OCI-LY7 (cell line): Measurements from ENCODE around the gene MUC5B. TPM values are rescaled to one million over a fixed set of nuclear protein-coding genes. Genes with fewer than 3 reads are reported as not detected.

Source experiments
- BruUV-seq: library from RNA; stranded (reverse); fragments of 400-500 nt; replicated peaks from 2 replicates; lab custom pipeline; 2021; lab: Mats Ljungman, UMichigan
- CTCF ChIA-PET: fragments of 300-600 bp; sonication (Branson Sonifier 250); formaldehyde crosslinking; loops from one replicate; lab custom pipeline; 2022; ENCODE audit warnings: antibody characterized with exemption; ENCODE audit not compliant: unreplicated experiment; lab: Charles Lee
- POLR2A ChIA-PET: fragments of 300-600 bp; sonication (Branson Sonifier 250); formaldehyde crosslinking; loops from one replicate; lab custom pipeline; 2022; ENCODE audit warnings: antibody characterized with exemption; lab: Charles Lee
- DNase-seq: peaks from one replicate; pipeline ENCODE4 v3.0.0-alpha.2; 2015; ENCODE audit warnings: low spot score
- H2AFZ ChIP-seq: fragments of 200-600 bp; sonication (generic), shearing (Covaris generic); 2 replicates; pipeline ENCODE4 v1.6.1; 2014; ENCODE audit warnings: mild to moderate bottlenecking, antibody characterized with exemption, low read length, moderate library complexity
- H3K27ac ChIP-seq: fragments of 200-600 bp; sonication (generic); 2 replicates; pipeline ENCODE4 v1.5.1; 2014; ENCODE audit warnings: mixed run types, low read depth, mild to moderate bottlenecking, moderate library complexity, low read length, inconsistent platforms; ENCODE audit not compliant: poor library complexity, severe bottlenecking
- H3K36me3 ChIP-seq: fragments of 200-600 bp; sonication (generic); 2 replicates; pipeline ENCODE4 v1.6.1; 2014; ENCODE audit warnings: mild to moderate bottlenecking, antibody characterized with exemption, low read length, moderate library complexity, mixed read lengths; ENCODE audit not compliant: insufficient read depth
- H3K4me1 ChIP-seq: fragments of 200-600 bp; sonication (generic); 2 replicates; pipeline ENCODE4 v1.5.1; 2014; ENCODE audit warnings: mild to moderate bottlenecking, low read length; ENCODE audit not compliant: insufficient read depth, poor library complexity, severe bottlenecking
- H3K4me2 ChIP-seq: fragments of 200-600 bp; sonication (generic); 2 replicates; pipeline ENCODE4 v1.6.1; 2014; ENCODE audit warnings: mild to moderate bottlenecking, low read length
- H3K4me3 ChIP-seq: fragments of 200-600 bp; sonication (generic); 2 replicates; pipeline ENCODE4 v1.5.1; 2014; ENCODE audit warnings: mild to moderate bottlenecking, low read depth, low read length; ENCODE audit not compliant: poor library complexity, severe bottlenecking
- H3K79me2 ChIP-seq: fragments of 200-600 bp; sonication (generic); 2 replicates; pipeline ENCODE4 v1.6.1; 2016; ENCODE audit warnings: low read depth, mild to moderate bottlenecking, low read length, moderate library complexity, mixed read lengths; ENCODE audit not compliant: insufficient read depth
- H3K9me2 ChIP-seq: fragments of 200-600 bp; sonication (generic); 2 replicates; pipeline ENCODE4 v1.6.1; 2016; ENCODE audit warnings: mild to moderate bottlenecking, low read length, mixed read lengths; ENCODE audit not compliant: insufficient read depth
- H3K9me3 ChIP-seq: fragments of 200-600 bp; sonication (generic); 2 replicates; pipeline ENCODE4 v1.6.1; 2014; ENCODE audit warnings: mild to moderate bottlenecking, mixed run types, low read length, mixed read lengths
- H4K20me1 ChIP-seq: fragments of 200-600 bp; sonication (generic); 2 replicates; pipeline ENCODE4 v1.6.1; 2014; ENCODE audit warnings: mild to moderate bottlenecking, antibody characterized with exemption, low read length, moderate library complexity, mixed read lengths; ENCODE audit not compliant: insufficient read depth
- CTCF ChIP-seq: fragments of 200-600 bp; sonication (generic); conservative IDR thresholded peaks from 2 replicates; pipeline ENCODE4 v1.5.1; 2014; ENCODE audit warnings: mild to moderate bottlenecking, antibody characterized with exemption, low read length, moderate library complexity, mixed read lengths
- EZH2phosphoT487 ChIP-seq: fragments of 200-600 bp; sonication (generic); IDR thresholded peaks from 2 replicates; pipeline ENCODE4 v1.6.1; 2018; ENCODE audit warnings: low read depth, borderline replicate concordance, mild to moderate bottlenecking, mixed run types, antibody characterized with exemption, low read length, moderate library complexity, mixed read lengths
- intact Hi-C: fragments of 100-400 bp; cut with micrococcal nuclease; formaldehyde crosslinking; loops from one replicate; pipeline ENCODE4 v1.10.0; 2022; ENCODE audit not compliant: unreplicated experiment
- total RNA-seq, 2 experiments: library from RNA; depleted of rRNA in 1 of 2; stranded (reverse); fragments of >200 nt in 1 of 2; shearing (Covaris generic) in 1 of 2; gene quantifications; 2 replicates each; pipeline ENCODE4 v1.2.3, GENCODE V29; 2014 to 2022

The MUC5B gene
- total RNA-seq, 2 experiments from 2014 or later, result under 0.01 TPM; not detected in 1

- Histone ChIP-seq H3K36me3 (no peaks in the 10 kb centered on the region), H3K4me1 (no peaks in the 10 kb centered on the region), H3K9me2 (no peaks in the 10 kb centered on the region), H3K9me3 (no peaks in the 10 kb centered on the region), H3K4me3 (no peak overlapping the region), H4K20me1 (no peaks in the 10 kb centered on the region), H3K4me2 (no peak overlapping the region), H2AFZ (no peak overlapping the region), H3K27ac (no peak overlapping the region), H3K79me2 (no peaks in the 10 kb centered on the region)
- TF ChIP-seq EZH2phosphoT487, result no peak
- TF ChIP-seq CTCF, result no peak
- intact Hi-C loops, result loop anchor here (10.0 kb wide), 1 partner anchor 368 kb away; the partner anchor contains the start of gene DUSP8
- BruUV-seq, result no TSS peak
- DNase-seq, result no peak
- ChIA-PET CTCF (no interaction called here), POLR2A (no interaction called here)
Measured at GRCh38 chr11:1206391-1207271, 16.2 kb upstream of the MUC5B start.

GRCh38 chr11:1207401-1208143, 15.3 kb upstream of the MUC5B start:
- Histone ChIP-seq H3K9me3 (no peaks in the 10 kb centered on the region), H3K4me3 (no peak overlapping the region), H2AFZ (no peak overlapping the region), H4K20me1 (no peaks in the 10 kb centered on the region), H3K27ac (no peak overlapping the region), H3K9me2 (no peaks in the 10 kb centered on the region), H3K79me2 (no peaks in the 10 kb centered on the region), H3K36me3 (no peaks in the 10 kb centered on the region), H3K4me1 (no peaks in the 10 kb centered on the region), H3K4me2 (no peak overlapping the region)
- ChIA-PET POLR2A (no interaction called here), CTCF (no interaction called here)
- no TSS peak for BruUV-seq
- intact Hi-C loops, result loop anchor here (10.0 kb wide), 1 partner anchor 367 kb away; the partner anchor contains the start of gene DUSP8
- TF ChIP-seq EZH2phosphoT487, result no peak
- TF ChIP-seq CTCF, result no peak
- no peak for DNase-seq
